GM12872 (cell line): ENCODE measurements around the gene TRANK1.

Source experiments
- CTCF ChIP-seq: IDR thresholded peaks from 3 replicates; pipeline ENCODE4 v1.5.1; 2011; ENCODE audit warnings: low read depth, mild to moderate bottlenecking, low read length, moderate library complexity; ENCODE audit not compliant: insufficient read depth

The TRANK1 gene

GRCh38 chr3:36900474-36901443, 44.1 kb downstream of the TRANK1 start:
- no peak for TF ChIP-seq CTCF

- TF ChIP-seq CTCF, result no peak
These were observed 49.1 kb downstream of the TRANK1 start for GRCh38 chr3:36895496-36896409.

- no peak for TF ChIP-seq CTCF
These were observed 49.9 kb downstream of the TRANK1 start for GRCh38 chr3:36894914-36895313.

GRCh38 chr3:36893826-36894225, 51.0 kb downstream of the TRANK1 start:
- no peak for TF ChIP-seq CTCF

- TF ChIP-seq CTCF, result no peak
These were observed 51.7 kb downstream of the TRANK1 start for GRCh38 chr3:36893137-36893557.

- no peak for TF ChIP-seq CTCF
These were observed 52.3 kb downstream of the TRANK1 start for GRCh38 chr3:36892457-36893136.

- no peak for TF ChIP-seq CTCF
These were observed 53.1 kb downstream of the TRANK1 start for GRCh38 chr3:36891701-36892160.
